Neural progenitor cell (in vitro differentiated cells): ENCODE measurements around the gene R3HDM4.

Experiments
- EZH2 ChIP-seq: fragments of 200-600 bp; sonication (generic); IDR thresholded peaks from 2 replicates; pipeline ENCODE4 v1.6.1; 2017; ENCODE audit warnings: antibody characterized with exemption, mild to moderate bottlenecking, moderate library complexity
- TF ChIP-seq, protein P1 (sequence below): fragments of 200-600 bp; sonication (generic); IDR thresholded peaks from 2 replicates; pipeline ENCODE4 v1.5.1; 2017; ENCODE audit warnings: antibody characterized with exemption, mild to moderate bottlenecking

GRCh38 chr19:858868-859843 lies 53.9 kb downstream of the R3HDM4 start, which contains the start of gene CFD:
- TF ChIP-seq EZH2, result no peak
- TF ChIP-seq, protein P1, sequence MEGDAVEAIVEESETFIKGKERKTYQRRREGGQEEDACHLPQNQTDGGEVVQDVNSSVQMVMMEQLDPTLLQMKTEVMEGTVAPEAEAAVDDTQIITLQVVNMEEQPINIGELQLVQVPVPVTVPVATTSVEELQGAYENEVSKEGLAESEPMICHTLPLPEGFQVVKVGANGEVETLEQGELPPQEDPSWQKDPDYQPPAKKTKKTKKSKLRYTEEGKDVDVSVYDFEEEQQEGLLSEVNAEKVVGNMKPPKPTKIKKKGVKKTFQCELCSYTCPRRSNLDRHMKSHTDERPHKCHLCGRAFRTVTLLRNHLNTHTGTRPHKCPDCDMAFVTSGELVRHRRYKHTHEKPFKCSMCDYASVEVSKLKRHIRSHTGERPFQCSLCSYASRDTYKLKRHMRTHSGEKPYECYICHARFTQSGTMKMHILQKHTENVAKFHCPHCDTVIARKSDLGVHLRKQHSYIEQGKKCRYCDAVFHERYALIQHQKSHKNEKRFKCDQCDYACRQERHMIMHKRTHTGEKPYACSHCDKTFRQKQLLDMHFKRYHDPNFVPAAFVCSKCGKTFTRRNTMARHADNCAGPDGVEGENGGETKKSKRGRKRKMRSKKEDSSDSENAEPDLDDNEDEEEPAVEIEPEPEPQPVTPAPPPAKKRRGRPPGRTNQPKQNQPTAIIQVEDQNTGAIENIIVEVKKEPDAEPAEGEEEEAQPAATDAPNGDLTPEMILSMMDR, result no peak
